Ramos (cell line): ENCODE results near the gene ADGRF5.
"Not testable (repeated sequence)": the region's sequence is repeated elsewhere in the genome, so short reads cannot be mapped to it uniquely, and the experiment has no call there.

Experiments
- in situ Hi-C: fragments of 300-500 bp; cut with MboI; formaldehyde crosslinking; loops from one replicate; pipeline ENCODE4 v1.14.3; 2022; ENCODE audit warnings: low sequenced_read_pairs; ENCODE audit not compliant: unreplicated experiment

The ADGRF5 gene

GRCh38 chr6:46842252-46842846 lies 79.4 kb downstream of the ADGRF5 start:
- in situ Hi-C loops, result not testable (repeated sequence)

GRCh38 chr6:46838033-46838432 lies 83.7 kb downstream of the ADGRF5 start:
- in situ Hi-C loops, result no loop called here

- in situ Hi-C loops, result not testable (repeated sequence)
Observed at GRCh38 chr6:46834991-46835390, 86.7 kb downstream of the ADGRF5 start.

- in situ Hi-C loops, result not testable (repeated sequence)
Observed at GRCh38 chr6:46834257-46834916, 87.4 kb downstream of the ADGRF5 start.

GRCh38 chr6:46832816-46833215 lies 88.9 kb downstream of the ADGRF5 start:
- in situ Hi-C loops, result no loop called here

GRCh38 chr6:46828939-46829338 lies 92.8 kb downstream of the ADGRF5 start:
- in situ Hi-C loops, result no loop called here

GRCh38 chr6:46821458-46821881 lies 100.3 kb downstream of the ADGRF5 start:
- in situ Hi-C loops, result no loop called here

- in situ Hi-C loops, result no loop called here
Observed at GRCh38 chr6:46819561-46819960, 102.2 kb downstream of the ADGRF5 start.

- in situ Hi-C loops, result no loop called here
Observed at GRCh38 chr6:46816626-46817025, 105.1 kb downstream of the ADGRF5 start.

GRCh38 chr6:46815130-46815529 lies 106.6 kb downstream of the ADGRF5 start:
- in situ Hi-C loops, result no loop called here

- in situ Hi-C loops, result no loop called here
Observed at GRCh38 chr6:46808806-46809205, 112.9 kb downstream of the ADGRF5 start.
